ENCODE data around the gene HYAL1. TPM values are rescaled to one million over a fixed set of nuclear protein-coding genes. Genes with fewer than 3 reads are reported as not detected.
"Not testable (repeated sequence)": the region's sequence is repeated elsewhere in the genome, so short reads cannot be mapped to it uniquely, and the experiment has no call there.

Gene HYAL1
- total RNA-seq, 1 experiment from 2014 or later, result 0.37 TPM

GRCh38 chr3:50288387-50289007, 14.9 kb downstream of the HYAL1 start:
- no peak for DNase-seq (ENCODE audit: low spot score)
- peaks cover 17% of the 10 kb centered on the region for H3K36me3 ChIP-seq (ENCODE audit: insufficient read depth, low read length, poor library complexity, severe bottlenecking)
- no TSS peak for BruUV-seq (replicated peaks)
- H3K4me3 ChIP-seq (ENCODE audit: low read depth, low read length, poor library complexity, severe bottlenecking), result no peak overlapping the region
- POLR2A ChIA-PET (ENCODE audit: low non-redundant PET), result no interaction called here
- CTCF ChIA-PET, result no interaction called here
- intact Hi-C loops (cut with micrococcal nuclease; ENCODE audit: unreplicated experiment), result no loop called here
- TF ChIP-seq CTCF (conservative IDR thresholded peaks at IDR 0.05; ENCODE audit: low read depth, low read length), result no peak
- no peak for TF ChIP-seq EZH2 (IDR thresholded peaks at IDR 0.05; ENCODE audit: borderline replicate concordance, low read depth, low read length, poor library complexity, severe bottlenecking)
- H3K9me3 ChIP-seq (ENCODE audit: low read depth, low read length, poor library complexity, severe bottlenecking), result no peaks in the 10 kb centered on the region
- H3K27ac ChIP-seq (ENCODE audit: low read depth, low read length, poor library complexity, severe bottlenecking), result no peak overlapping the region
- no peaks in the 10 kb centered on the region for H3K4me1 ChIP-seq (ENCODE audit: insufficient read depth, low read length, poor library complexity, severe bottlenecking)
- H3K27me3 ChIP-seq (replicated peaks; ENCODE audit: insufficient read depth, low read depth, low read length, poor library complexity), result no peaks in the 10 kb centered on the region

- Histone ChIP-seq H3K27me3 (replicated peaks; ENCODE audit: insufficient read depth, low read depth, low read length, poor library complexity) (no peaks in the 10 kb centered on the region), H3K27ac (ENCODE audit: low read depth, low read length, poor library complexity, severe bottlenecking) (no peak overlapping the region), H3K36me3 (ENCODE audit: insufficient read depth, low read length, poor library complexity, severe bottlenecking) (peaks cover 17% of the 10 kb centered on the region), H3K9me3 (ENCODE audit: low read depth, low read length, poor library complexity, severe bottlenecking) (no peaks in the 10 kb centered on the region), H3K4me1 (ENCODE audit: insufficient read depth, low read length, poor library complexity, severe bottlenecking) (no peaks in the 10 kb centered on the region), H3K4me3 (ENCODE audit: low read depth, low read length, poor library complexity, severe bottlenecking) (no peak overlapping the region)
- ChIA-PET POLR2A (ENCODE audit: low non-redundant PET) (no interaction called here), CTCF (no interaction called here)
- BruUV-seq (replicated peaks), result no TSS peak
- TF ChIP-seq EZH2 (IDR thresholded peaks at IDR 0.05; ENCODE audit: borderline replicate concordance, low read depth, low read length, poor library complexity, severe bottlenecking) (no peak), CTCF (conservative IDR thresholded peaks at IDR 0.05; ENCODE audit: low read depth, low read length) (no peak)
- intact Hi-C loops (cut with micrococcal nuclease; ENCODE audit: unreplicated experiment), result no loop called here
- no peak for DNase-seq (ENCODE audit: low spot score)
Measured at GRCh38 chr3:50287262-50287661, 16.1 kb downstream of the HYAL1 start.

GRCh38 chr3:50286322-50287227, 16.8 kb downstream of the HYAL1 start:
- no peak for DNase-seq (ENCODE audit: low spot score)

GRCh38 chr3:50284121-50284520, 19.3 kb downstream of the HYAL1 start:
- CTCF ChIA-PET; intact Hi-C loops (cut with micrococcal nuclease; ENCODE audit: unreplicated experiment); H3K4me1 ChIP-seq (ENCODE audit: insufficient read depth, low read length, poor library complexity, severe bottlenecking); H3K27me3 ChIP-seq (replicated peaks; ENCODE audit: insufficient read depth, low read depth, low read length, poor library complexity); H3K4me3 ChIP-seq (ENCODE audit: low read depth, low read length, poor library complexity, severe bottlenecking); H3K9me3 ChIP-seq (ENCODE audit: low read depth, low read length, poor library complexity, severe bottlenecking); DNase-seq (ENCODE audit: low spot score); POLR2A ChIA-PET (ENCODE audit: low non-redundant PET); H3K36me3 ChIP-seq (ENCODE audit: insufficient read depth, low read length, poor library complexity, severe bottlenecking); BruUV-seq (replicated peaks); H3K27ac ChIP-seq (ENCODE audit: low read depth, low read length, poor library complexity, severe bottlenecking): not testable (repeated sequence)

More at GRCh38 chr3:50286322-50287227, 16.8 kb downstream of the HYAL1 start:
- Histone ChIP-seq H3K27ac (ENCODE audit: low read depth, low read length, poor library complexity, severe bottlenecking) (no peak overlapping the region), H3K4me3 (ENCODE audit: low read depth, low read length, poor library complexity, severe bottlenecking) (no peak overlapping the region), H3K9me3 (ENCODE audit: low read depth, low read length, poor library complexity, severe bottlenecking) (no peaks in the 10 kb centered on the region), H3K27me3 (replicated peaks; ENCODE audit: insufficient read depth, low read depth, low read length, poor library complexity) (no peaks in the 10 kb centered on the region), H3K4me1 (ENCODE audit: insufficient read depth, low read length, poor library complexity, severe bottlenecking) (no peaks in the 10 kb centered on the region), H3K36me3 (ENCODE audit: insufficient read depth, low read length, poor library complexity, severe bottlenecking) (peaks cover 17% of the 10 kb centered on the region)
- POLR2A ChIA-PET (ENCODE audit: low non-redundant PET), result no interaction called here
- BruUV-seq (replicated peaks), result no TSS peak
- intact Hi-C loops (cut with micrococcal nuclease; ENCODE audit: unreplicated experiment), result no loop called here
- CTCF ChIA-PET, result no interaction called here
- TF ChIP-seq EZH2 (IDR thresholded peaks at IDR 0.05; ENCODE audit: borderline replicate concordance, low read depth, low read length, poor library complexity, severe bottlenecking) (no peak), CTCF (conservative IDR thresholded peaks at IDR 0.05; ENCODE audit: low read depth, low read length) (no peak)

All from A673 (cell line).